ENCODE data around the gene RNF4.

Gene RNF4

GRCh38 chr4:2445130-2445529, 23.8 kb upstream of the RNF4 start:
- ATAC-seq = no peak
- TF ChIP-seq PATZ1 (CRISPR knock-in tag; IDR thresholded peaks at IDR 0.05; ENCODE audit: borderline replicate concordance) (no peak), CSRNP3 (CRISPR knock-in tag; IDR thresholded peaks at IDR 0.05) (no peak)

DNA sequence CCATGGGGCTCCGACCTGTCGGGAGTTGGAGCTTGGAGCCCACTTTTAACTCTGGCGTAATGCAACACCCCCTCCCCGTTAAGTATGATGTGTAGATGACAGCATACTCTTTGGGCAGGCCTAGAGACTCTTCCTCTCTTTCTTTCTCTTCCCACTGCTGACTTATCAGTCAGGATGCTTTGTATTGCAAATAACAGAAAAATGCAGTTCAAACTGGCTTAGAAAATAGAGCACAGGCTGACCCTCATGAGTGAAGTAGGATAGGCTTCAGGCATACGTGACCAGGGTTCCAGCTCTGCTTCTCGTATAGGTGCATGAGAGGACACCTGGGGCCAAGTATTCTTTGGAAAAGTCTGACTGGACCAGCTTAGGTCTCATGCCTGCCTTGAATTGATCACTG, 23.3 kb upstream of the RNF4 start:
- TF ChIP-seq OSR1 (CRISPR knock-in tag; IDR thresholded peaks at IDR 0.05) (no peak), TCF4 (CRISPR knock-in tag; IDR thresholded peaks at IDR 0.05; ENCODE audit: borderline replicate concordance) (no peak), RARB (CRISPR knock-in tag; IDR thresholded peaks at IDR 0.05) (no peak), ZNF8 (CRISPR knock-in tag; IDR thresholded peaks at IDR 0.05) (no peak), CSDC2 (CRISPR knock-in tag; IDR thresholded peaks at IDR 0.05) (no peak)
- ATAC-seq = no peak

DNA sequence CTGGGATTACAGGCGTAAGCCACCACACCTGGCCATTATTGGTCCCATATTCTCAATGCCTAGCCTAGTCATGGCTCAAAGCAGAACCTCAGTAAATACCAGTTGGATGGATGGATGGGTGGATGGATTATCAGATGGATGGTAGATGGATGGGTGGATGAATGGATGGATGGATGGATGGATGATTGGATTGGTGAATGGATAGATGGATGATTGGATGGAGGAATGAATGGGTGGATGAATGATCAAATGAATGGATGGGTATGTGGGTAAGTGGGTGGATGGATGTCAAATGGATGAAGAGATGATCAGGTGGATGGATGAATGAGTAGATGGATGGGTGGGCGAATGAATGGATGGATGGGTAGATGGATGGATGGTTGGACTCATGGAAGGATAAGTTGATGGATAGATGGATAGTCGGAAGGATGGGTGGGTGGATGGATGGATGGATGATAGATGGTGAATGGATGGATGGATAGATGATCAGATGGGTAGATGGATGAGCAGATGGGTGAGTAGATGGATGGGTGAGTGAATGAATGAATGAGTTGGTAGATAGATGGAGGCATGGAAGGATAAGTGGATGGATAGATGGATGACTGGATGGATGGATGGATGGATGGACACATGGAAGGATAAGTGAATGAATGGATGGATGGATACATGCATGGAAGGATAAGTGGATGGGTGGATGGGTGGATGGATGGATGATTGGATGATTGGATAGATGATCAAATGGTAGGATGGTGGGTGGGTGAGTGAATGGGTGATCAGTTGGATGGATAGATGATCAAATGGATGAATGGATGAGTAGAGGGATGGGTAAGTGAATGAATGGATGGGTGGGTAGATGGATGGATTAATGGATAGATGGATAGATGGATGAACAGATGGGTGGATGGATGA, 22.0 kb upstream of the RNF4 start:
- ATAC-seq = no peak
- TF ChIP-seq GLIS3 (CRISPR knock-in tag; IDR thresholded peaks at IDR 0.05) = no peak
- no peak for TF ChIP-seq ARNTL (CRISPR knock-in tag; IDR thresholded peaks at IDR 0.05; ENCODE audit: borderline replicate concordance, low read depth)
- no peak for TF ChIP-seq ZC3H10 (CRISPR knock-in tag; IDR thresholded peaks at IDR 0.05)
- TF ChIP-seq TCF4 (CRISPR knock-in tag; IDR thresholded peaks at IDR 0.05; ENCODE audit: borderline replicate concordance) = no peak
- TF ChIP-seq PPARA (CRISPR knock-in tag; IDR thresholded peaks at IDR 0.05; ENCODE audit: borderline replicate concordance) = no peak
- TF ChIP-seq CSDC2 (CRISPR knock-in tag; IDR thresholded peaks at IDR 0.05) = no peak
- TF ChIP-seq RARB (CRISPR knock-in tag; IDR thresholded peaks at IDR 0.05) = no peak
- no peak for TF ChIP-seq SNAI2 (CRISPR knock-in tag; IDR thresholded peaks at IDR 0.05)
- TF ChIP-seq ZNF70 (CRISPR knock-in tag; IDR thresholded peaks at IDR 0.05) = no peak
- TF ChIP-seq BACH2 (CRISPR knock-in tag; IDR thresholded peaks at IDR 0.05; ENCODE audit: borderline replicate concordance) = no peak
- TF ChIP-seq ZFP30 (CRISPR knock-in tag; IDR thresholded peaks at IDR 0.05) = no peak
- no peak for TF ChIP-seq CSRNP3 (CRISPR knock-in tag; IDR thresholded peaks at IDR 0.05)
- TF ChIP-seq TSHZ2 (CRISPR knock-in tag; IDR thresholded peaks at IDR 0.05) = no peak
- TF ChIP-seq PATZ1 (CRISPR knock-in tag; IDR thresholded peaks at IDR 0.05; ENCODE audit: borderline replicate concordance) = no peak
- TF ChIP-seq ZNF565 (CRISPR knock-in tag; conservative IDR thresholded peaks at IDR 0.05; ENCODE audit: low read depth) = no peak
- no peak for TF ChIP-seq ISL1 (CRISPR knock-in tag; IDR thresholded peaks at IDR 0.05)
- TF ChIP-seq ESRRG (CRISPR knock-in tag; IDR thresholded peaks at IDR 0.05) = no peak
- no peak for TF ChIP-seq OSR1 (CRISPR knock-in tag; IDR thresholded peaks at IDR 0.05)
- TF ChIP-seq POU6F1 (CRISPR knock-in tag; IDR thresholded peaks at IDR 0.05; ENCODE audit: borderline replicate concordance, low read depth) = no peak

Measured in SK-N-SH treated with all-trans-retinoic acid at 6 μM for 48 hours (cell line).